HG03457 (cell line): ENCODE measurements around the gene POLQ.
"Not testable (repeated sequence)": the region's sequence is repeated elsewhere in the genome, so short reads cannot be mapped to it uniquely, and the experiment has no call there.

ENCODE experiments used
- ATAC-seq: cut with Tn5 transposase; IDR thresholded peaks from one replicate; pipeline ENCODE4 v1.9.1; 2021; ENCODE audit warnings: moderate number of reproducible peaks; ENCODE audit not compliant: unreplicated experiment

Gene POLQ

DNA sequence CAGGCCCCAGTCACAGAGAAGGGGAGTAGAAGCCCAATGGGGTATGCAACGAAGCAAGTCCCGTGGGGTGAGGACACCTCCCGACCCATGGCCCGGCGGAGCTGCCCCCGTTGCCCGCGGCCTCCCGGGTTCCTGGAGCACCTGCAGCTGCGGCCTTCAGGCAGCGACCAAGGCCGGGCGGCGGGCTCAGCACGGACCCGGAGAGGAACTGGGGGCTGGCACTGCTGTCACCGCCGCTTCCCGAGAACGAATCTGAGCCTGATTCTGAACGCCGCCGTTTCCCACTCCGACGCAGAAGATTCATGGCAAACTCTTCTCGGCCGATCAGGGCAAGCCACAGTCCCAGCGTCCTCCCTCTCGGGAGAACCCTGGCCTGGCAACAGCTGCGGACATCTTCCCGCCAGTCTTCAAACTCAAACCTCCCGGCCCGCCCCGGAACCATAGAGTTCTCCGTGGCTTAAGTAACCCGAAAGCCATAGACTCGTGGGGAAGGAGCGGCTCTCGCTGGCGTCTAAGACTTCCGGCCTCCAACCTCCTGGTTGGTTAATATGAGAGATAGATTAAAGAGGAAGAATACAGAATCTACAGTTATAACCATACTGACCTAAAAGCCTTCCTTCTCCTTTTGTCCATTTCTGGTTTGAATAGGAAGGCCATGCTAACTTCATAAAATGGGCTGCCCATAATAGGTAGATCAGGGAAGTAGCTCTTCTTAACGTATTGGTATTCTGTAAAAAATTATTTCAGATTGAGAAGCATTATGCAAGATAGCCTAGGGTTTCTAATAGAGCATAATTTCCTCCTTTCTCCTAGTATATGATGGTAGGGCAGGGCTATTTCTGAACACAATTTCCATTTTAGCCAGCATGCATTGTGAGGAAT, at the start of gene POLQ:
Gene POLQ (minus strand): TSS at position 415 of the 882 bp plus-strand sequence. CDS start 111 bp downstream, at position 304.
- ATAC-seq = peak; percentile 64

DNA sequence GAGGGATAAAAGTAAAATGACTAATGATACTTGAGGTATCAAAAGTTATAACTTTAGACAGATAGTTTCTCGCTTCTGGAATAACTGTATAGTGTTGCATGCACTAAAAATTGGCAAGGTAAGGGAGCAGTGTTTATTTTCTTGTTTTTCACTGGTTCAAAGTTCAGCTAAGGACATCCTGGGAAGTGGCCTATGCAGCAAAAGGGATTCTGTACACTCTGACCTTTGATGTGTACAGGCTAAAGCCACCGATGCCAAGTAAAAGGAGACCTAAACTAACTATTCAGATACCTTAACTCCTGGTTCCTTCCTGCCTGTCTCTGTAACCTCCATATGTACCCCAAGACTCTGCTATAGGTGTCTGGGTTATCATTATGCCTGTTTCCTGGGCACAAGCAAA, 49.1 kb upstream of the POLQ start:
- no peak for ATAC-seq

DNA sequence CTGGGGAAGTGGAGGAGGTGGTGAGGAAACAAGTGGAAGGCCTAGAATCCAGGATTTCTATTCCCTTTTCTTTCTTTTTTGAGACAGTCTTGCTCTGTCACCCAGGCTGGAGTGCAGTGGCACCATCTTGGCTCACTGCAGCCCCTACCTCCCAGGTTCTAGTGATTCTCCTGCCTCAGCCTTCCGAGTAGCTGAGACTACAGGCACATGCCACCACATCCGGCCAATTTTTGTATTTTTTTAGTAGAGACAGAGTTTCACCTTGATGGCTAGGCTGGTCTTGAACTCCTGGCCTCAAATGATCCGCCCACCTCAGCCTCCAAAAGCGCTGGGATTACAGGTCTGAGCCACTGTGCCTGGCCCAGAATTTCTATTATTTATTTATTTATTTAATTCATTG, 48.0 kb upstream of the POLQ start:
- ATAC-seq = not testable (repeated sequence)

DNA sequence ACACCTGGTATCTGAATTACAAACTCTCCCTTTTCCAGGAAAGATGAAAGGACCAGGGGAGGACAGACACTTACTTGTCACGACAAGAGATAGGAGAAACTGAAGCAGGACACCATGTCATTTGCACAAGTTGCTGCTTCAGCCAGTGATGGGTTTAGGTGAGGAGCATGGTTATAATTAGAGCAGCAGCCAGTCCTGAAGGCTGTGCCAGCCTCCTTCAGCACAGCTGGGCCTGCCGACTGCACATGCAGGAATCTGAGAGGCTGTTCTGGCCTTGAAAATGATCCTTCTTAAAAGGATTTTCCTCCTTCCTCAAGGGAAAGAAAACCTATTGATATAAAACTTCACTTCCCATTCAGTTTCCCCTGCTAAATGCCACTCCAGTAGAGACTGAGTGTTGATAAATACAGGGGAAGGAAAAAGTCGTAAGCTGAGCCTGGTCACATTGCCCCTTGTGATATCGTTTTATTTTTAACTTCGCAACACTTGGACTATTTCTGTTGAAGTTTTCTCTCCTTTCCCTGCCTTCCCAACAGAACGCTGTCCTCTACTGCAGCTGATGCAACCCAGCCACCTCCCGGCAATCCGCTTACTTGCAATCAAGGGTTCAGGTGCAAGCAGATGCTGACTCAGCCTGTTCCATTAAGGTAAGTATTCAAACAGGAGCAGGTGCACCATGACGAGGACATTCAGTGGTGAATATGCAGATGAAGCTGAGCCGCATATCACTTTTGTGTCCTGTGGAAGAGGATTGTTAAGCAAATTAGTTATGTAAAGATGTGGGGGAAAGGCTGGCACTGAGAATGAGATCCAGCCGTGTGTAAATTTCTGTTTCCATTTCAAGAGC, 47.3 kb upstream of the POLQ start, which contains the start of gene FBXO40:
Gene FBXO40 (plus strand): TSS at position 524 of the 847 bp plus-strand sequence. CDS start 27,197 bp downstream, outside the sequence.
- ATAC-seq = peak; percentile 69

DNA sequence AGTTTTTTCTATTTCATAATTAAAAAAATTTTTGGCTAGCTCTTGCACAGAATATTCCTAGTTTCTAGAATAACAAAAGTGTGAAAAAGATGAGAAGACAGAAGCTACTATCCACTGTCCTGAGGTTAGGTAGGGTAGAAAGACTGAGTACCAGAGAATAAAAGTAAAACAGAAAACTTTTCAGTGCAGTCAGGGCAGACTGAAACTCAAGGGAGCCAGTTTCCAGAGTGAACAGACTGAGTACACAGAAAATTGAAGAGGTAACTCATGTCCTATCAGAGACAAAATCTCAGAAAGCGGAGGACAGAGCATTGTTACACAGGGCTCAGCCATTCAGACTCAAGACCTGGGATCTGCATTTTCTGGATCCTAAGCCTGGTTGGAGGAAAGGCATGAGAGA, 38.6 kb upstream of the POLQ start:
- ATAC-seq = no peak

DNA sequence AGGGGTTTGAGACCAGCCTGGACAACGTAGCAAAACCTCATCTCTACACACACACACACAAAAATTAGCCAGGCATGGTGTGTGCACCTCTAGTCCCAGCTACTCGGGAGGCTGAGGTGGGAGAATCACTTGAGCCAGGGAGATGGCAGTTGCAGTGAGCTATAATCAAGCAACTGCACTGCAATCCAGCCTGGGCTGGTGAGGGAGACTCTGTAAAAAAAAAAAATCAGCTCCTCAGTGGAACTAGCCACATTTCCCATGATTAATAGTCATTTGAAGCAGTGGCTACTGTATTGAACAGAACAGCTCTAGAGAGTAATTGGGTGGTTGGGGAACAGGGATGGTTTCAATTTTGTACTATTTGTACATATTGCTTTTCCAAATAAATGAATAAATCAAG, 35.9 kb upstream of the POLQ start:
- no peak for ATAC-seq

DNA sequence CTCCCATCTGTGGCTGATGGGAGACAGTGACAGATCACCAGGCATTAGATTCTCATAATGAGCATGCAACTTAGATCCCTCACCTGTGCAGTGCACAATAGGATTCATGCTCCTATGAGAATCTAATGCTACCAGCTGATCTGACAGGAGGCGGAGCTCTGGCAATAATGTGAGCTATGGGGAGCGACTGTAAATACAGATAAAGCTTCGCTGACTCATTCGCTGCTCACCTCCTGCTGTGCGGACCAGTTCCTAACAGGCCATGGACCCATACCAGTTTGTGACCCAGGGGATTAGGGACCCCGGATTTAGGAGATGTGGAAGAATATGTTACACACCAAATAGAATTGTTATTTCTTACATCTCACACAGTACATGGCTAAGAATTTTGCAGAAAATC, 28.7 kb upstream of the POLQ start:
- ATAC-seq = no peak

DNA sequence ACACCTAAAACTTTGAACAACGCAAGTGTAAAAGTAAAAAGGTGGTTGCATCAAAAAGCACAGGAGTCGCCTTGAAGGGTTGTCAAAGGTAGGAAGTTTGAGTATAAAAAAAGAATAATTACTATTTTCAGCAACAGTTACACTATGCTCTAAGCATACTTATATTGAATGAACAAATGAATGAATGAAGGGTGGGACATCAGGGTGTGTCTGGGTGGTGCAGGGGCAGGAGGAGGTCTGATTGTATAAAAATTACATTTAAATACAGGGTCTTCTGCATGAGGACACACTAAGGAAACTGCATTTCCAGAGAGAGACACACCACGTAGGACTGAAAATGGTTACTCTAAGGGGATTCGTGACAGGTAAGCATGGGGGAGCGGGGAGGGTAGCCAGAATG, 21.9 kb upstream of the POLQ start, which contains the start of gene ARGFX:
Gene ARGFX (plus strand): TSS at position 301 of the 400 bp plus-strand sequence. CDS start 2,765 bp downstream, outside the sequence.
- no peak for ATAC-seq

DNA sequence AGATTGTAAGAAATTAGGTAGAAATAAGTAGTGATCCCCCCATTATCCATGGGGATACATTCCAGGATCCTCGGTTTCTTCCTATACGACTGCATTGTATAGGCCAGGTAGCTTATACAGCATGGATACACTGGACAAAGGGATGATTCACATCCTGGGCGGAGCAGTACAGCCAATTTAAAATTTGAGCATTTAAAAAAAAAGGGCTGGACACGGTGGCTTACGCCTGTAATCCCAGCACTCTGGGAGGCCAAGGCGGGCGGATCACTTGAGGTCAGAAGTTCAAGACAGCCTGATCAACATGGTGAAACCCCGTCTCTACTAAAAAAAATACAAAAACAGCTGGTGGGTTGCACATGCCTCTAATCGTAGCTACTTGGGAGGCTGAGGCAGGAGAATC, 21.0 kb upstream of the POLQ start:
- no peak for ATAC-seq

DNA sequence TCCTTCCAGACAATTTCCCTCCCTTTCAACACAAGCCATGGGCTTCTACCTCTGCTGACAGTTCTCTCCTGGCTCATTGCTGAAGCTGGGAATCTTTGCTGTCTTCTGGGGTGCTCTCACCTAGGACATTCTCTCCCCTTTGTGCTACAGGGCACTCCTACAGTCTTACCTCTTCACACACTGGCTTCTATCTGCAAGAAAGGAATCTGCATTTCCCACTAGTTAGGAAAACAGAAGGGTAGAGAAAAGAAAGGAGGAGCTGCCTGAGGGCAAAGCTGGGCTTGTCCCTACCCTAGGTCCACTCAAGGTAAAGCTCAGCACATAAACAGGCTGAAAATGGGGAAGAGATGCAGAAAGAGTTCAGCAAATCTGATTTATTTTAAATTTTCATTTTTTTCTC, 16.4 kb upstream of the POLQ start:
- ATAC-seq = no peak

DNA sequence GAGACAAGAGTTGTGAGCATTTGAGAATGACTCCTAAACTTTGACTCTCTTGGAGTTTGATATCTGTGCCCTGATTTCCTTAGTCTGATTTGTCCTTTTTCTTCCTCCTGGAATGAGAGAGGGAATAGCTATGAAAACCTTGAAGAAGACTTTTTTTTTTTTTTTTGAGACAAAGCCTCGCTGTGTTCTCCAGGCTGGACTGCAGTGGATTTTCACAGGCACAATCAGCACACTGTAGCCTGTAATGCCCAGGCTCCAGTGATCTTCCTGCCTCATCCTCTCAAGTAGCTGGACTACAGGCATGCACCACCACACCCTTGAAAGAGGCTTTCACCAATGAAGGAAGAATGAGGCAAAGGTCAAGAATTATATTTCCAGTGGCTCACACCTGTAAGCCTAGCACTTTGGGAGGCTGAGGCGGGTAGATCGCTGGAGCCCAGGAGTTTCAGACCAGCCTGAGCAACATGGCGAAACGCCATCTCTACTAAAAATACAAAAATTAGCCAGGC, 11.7 kb upstream of the POLQ start:
- no peak for ATAC-seq

DNA sequence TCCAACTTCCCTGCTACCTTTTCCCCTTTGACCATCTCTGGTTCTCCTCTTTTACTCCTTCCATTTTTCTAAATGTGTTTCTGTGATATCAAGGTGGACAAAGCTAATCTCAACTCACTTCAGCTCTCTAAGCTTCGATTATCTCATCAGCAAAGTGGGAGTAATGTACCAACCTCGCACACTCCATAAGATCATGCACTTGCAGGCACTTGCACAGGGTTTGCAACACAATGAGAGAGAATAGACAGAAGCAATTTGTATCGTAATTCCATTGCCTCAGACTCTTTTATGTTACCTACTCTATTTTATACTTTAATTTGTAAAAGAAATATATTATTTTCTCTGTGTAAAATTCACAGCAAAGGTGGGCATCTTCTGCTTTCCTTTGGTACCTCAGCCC, 7.0 kb upstream of the POLQ start:
- ATAC-seq = no peak

DNA sequence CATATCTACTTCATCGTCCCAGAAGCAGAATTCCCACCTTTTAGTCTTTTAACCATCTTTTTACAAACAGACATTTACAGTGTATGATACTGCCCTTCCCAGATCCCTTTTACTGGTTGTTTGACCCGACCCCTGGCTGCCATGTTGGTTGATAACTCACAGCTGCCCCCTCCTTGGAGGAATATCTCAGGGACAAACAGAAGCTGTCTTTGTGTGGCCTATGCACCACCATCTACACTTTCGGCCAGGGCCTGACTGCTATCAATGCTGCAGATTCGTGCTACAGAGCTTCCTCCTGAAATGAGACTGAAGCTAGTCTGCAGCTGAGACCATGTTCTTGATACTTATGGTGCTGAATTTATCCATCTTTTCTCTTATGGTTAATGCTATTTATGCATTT, 6.6 kb upstream of the POLQ start:
- ATAC-seq = no peak

DNA sequence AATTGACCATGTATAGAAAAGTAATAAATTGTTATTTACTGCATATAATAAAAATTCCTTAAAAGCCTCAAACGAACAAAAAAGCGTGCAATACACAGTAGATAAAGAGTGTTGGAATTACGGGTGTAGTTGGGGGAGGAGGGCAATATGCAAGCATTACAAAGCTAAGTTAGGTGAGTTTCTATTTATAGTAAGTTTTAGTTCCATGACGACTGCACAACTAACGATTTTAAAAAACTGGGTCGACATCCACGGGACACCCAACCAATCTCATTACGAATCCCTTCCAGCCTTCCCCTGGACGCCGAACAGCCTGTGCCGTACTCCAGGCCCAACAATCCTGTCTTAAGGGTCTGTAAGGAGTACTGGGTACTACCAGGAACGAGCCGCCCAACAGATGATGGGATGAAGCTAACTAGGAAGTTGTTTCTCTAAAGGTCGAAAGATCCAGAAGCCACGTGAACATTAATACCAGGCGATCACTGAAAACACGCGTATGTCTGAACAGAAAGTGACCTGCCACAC, 677 bp downstream of the POLQ start:
- peak; percentile 8 for ATAC-seq

DNA sequence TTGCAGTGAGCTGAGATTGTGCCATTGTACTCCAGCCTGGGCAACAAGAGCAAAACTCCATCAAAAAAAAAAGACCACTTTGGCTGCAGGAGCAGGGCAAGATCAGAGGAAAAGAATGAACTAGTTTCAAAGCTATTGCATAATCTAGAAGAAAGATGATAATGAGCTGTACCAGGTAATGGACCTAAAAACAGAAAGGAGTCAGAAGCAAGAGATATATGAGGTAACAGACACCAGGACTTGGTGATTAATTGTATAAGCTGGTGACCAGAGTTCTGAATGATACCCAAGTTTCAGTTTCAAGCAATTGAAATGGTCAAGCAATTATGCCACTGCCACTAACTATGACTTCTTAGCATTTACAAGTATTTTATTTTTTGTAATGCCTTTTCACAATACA, 2.9 kb downstream of the POLQ start:
- no peak for ATAC-seq

DNA sequence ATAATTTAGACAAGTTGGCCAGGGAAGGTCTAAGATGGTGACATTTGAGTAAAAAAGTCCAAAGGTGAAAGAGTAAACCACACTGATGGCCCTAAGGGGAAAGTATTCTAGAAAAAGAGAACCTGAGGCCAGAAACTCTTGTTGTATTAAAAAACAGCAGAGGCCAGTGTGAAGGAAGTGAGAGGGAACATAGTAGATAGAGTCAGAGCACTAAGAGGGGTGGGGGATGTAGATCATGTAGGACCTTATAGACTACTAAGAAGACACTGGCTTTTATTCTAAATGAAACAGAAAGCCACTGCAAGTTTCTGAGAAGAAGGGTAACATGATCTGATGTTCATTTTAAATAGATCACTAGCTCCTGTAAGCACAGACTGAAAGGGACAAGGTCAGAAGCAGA, 14.5 kb downstream of the POLQ start:
- no peak for ATAC-seq

DNA sequence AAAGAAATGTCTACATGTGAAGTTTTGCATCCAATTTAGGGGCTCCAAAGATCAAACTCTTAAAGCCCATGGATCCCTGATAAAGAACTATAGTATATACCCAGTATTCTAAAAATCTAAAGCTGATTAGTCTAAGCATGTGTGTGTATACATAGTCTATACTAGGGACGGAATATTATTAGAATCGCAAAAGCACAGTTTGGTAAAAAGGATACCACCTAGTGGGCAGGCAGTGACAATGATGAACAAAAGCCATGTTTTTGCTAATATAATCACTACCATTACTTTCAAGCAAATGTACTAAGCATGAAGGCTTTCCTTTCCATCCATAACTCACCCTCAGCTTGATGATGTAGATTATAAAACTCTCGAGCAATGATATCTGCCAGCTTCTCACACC, 16.5 kb downstream of the POLQ start:
- no peak for ATAC-seq

DNA sequence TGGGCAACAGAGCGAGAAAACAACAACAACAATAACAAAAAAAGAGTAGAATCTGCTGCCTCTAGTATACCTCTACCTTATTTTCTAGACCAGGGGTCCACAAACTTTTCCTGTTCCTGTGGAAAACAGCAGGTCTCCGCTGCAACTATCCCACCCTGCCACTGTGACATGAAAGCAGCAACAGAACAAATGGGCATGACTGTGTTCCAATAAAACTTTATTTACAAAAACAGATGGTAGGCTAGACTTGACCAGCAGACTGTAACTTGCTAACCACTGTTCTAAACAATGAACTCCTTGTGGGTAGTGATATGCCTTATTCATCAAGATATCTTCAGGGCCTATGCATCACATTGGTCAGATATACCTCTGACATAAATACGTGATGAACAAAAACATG, 25.3 kb downstream of the POLQ start:
- ATAC-seq = no peak

DNA sequence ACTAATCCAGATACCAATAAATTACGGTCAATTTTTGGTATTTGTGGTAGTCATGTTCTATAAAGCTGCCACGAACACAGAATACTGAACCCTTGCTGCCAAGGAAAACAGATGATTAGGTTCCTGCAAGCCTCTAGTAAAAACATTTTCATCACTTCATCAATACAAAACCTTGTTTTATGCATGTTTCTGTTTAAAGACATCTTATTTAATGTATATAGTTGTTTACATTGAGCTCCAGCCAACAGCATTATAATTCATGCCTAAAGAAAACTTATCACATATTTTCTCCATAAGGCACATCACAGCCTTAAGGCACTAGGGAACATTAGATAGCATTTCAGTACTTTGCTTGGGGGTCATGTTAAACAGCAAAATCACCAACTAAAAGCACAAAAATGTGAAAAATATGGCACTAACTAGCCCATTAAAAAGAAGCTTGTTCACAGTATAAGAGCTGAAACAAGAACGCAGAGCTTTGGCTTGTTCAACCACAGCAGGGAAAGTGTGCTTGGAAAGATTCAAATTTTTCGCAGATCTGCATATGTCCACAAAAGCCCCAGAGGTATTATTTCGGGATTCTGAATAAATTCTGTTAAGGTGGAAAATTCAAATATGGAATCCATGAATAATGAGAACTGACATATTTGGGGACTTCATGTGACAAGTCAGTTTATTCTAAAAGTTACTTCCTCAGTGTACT, 27.7 kb downstream of the POLQ start:
- ATAC-seq = no peak

DNA sequence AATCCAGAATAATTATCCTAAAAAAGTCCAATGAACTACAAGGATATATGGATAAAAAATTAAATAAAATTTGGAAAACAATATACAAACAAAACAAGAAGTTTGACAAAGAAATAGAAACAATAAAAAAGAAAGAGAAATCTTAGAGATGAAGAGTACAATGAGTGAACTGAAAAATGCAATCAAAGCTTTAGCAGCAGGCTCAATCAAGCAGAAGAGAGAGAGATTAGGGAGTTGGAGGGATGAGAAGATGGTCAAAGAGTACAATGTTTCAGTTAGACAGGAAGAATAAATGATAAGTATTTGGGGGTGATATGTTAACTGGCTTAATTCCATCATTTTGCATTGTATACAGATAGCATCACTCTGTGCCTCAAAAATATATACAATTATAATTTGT, 29.9 kb downstream of the POLQ start:
- ATAC-seq = no peak

DNA sequence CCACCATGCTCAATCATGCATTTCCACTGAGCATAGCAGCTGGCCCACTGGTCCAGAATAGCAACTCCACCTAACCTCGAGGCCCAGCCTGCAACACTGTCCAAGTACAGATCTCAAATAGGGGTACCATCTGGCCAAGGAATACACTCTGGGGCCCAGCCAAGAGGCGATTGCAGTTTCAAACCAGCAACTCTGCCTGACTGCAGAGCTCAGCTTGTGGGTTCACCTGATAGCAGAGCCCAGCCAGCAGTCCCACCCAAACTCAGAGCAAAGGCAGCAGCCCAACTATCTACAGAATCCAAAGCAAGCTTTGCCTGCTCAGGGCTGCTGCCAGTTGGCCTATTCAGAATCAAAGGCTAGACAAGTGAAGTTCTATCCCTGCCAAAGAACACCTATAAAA, 30.5 kb downstream of the POLQ start:
- no peak for ATAC-seq
